A673 (cell line): ENCODE measurements around the gene MCRIP1. TPM values are rescaled to one million over a fixed set of nuclear protein-coding genes. Genes with fewer than 3 reads are reported as not detected.

Source experiments
- BruUV-seq: library from RNA; stranded (reverse); fragments of 400-500 nt; replicated peaks from 2 replicates; lab custom pipeline; 2021; lab: Mats Ljungman, UMichigan
- CTCF ChIA-PET: fragments of 300-600 bp; sonication (Branson Sonifier 250); formaldehyde crosslinking; loops from one replicate; lab custom pipeline; 2022; ENCODE audit warnings: antibody characterized with exemption; lab: Charles Lee
- POLR2A ChIA-PET: fragments of 300-600 bp; sonication (Branson Sonifier 250); formaldehyde crosslinking; loops from one replicate; lab custom pipeline; 2022; ENCODE audit warnings: antibody characterized with exemption; ENCODE audit not compliant: low non-redundant PET; lab: Charles Lee
- DNase-seq: peaks from one replicate; pipeline ENCODE4 v3.0.0-alpha.2; 2015; ENCODE audit warnings: low spot score
- H3K27ac ChIP-seq: fragments of 200-600 bp; sonication (generic); 2 replicates; pipeline ENCODE4 v1.5.1; 2016; ENCODE audit warnings: mixed run types, low read depth, mild to moderate bottlenecking, mixed read lengths, antibody characterized with exemption, low read length; ENCODE audit not compliant: poor library complexity, severe bottlenecking
- H3K27me3 ChIP-seq: fragments of 200-600 bp; sonication (generic); replicated peaks from 2 replicates; pipeline ENCODE4 v1.6.1; 2017; ENCODE audit warnings: mixed run types, low read depth, mild to moderate bottlenecking, mixed read lengths, antibody characterized with exemption, low read length; ENCODE audit not compliant: insufficient read depth, poor library complexity
- H3K36me3 ChIP-seq: fragments of 200-600 bp; sonication (generic); 2 replicates; pipeline ENCODE4 v1.6.1; 2016; ENCODE audit warnings: mixed run types, mild to moderate bottlenecking, mixed read lengths, antibody characterized with exemption, low read length; ENCODE audit not compliant: insufficient read depth, poor library complexity, severe bottlenecking
- H3K4me1 ChIP-seq: fragments of 200-600 bp; sonication (generic); 2 replicates; pipeline ENCODE4 v1.6.1; 2017; ENCODE audit warnings: mixed run types, mild to moderate bottlenecking, mixed read lengths, antibody characterized with exemption, low read length; ENCODE audit not compliant: insufficient read depth, poor library complexity, severe bottlenecking
- H3K4me3 ChIP-seq: fragments of 200-600 bp; sonication (generic); 2 replicates; pipeline ENCODE4 v1.5.1; 2016; ENCODE audit warnings: low read depth, mixed run types, mild to moderate bottlenecking, mixed read lengths, low read length; ENCODE audit not compliant: poor library complexity, severe bottlenecking
- H3K9me3 ChIP-seq: fragments of 200-600 bp; sonication (generic); 2 replicates; pipeline ENCODE4 v1.6.1; 2016; ENCODE audit warnings: mixed run types, low read depth, mild to moderate bottlenecking, mixed read lengths, antibody characterized with exemption, low read length; ENCODE audit not compliant: poor library complexity, severe bottlenecking
- CTCF ChIP-seq: fragments of 300-800, 200-600 bp; sonication (generic); conservative IDR thresholded peaks from 2 replicates; pipeline ENCODE4 v1.5.1; 2017; ENCODE audit warnings: low read depth, mild to moderate bottlenecking, antibody characterized with exemption, low read length, moderate library complexity, mixed read lengths
- EZH2 ChIP-seq: fragments of 200-600 bp; sonication (generic); IDR thresholded peaks from 2 replicates; pipeline ENCODE4 v1.6.1; 2017; ENCODE audit warnings: borderline replicate concordance, low read depth, mild to moderate bottlenecking, mixed read lengths, antibody characterized with exemption, low read length; ENCODE audit not compliant: poor library complexity, severe bottlenecking
- intact Hi-C: fragments of 100-400 bp; cut with micrococcal nuclease; formaldehyde crosslinking; loops from one replicate; pipeline ENCODE4 v1.10.0; 2022; ENCODE audit not compliant: unreplicated experiment
- total RNA-seq: library from RNA; stranded (reverse); gene quantifications from 2 replicates; pipeline ENCODE4 v1.2.3, GENCODE V29; 2021

The MCRIP1 gene
- total RNA-seq, 1 experiment from 2014 or later: 126 TPM

GRCh38 chr17:81817758-81818147 is 15.3 kb downstream of the MCRIP1 start:
- ChIA-PET CTCF (no interaction called here), POLR2A (no interaction called here)
- BruUV-seq: no TSS peak
- Histone ChIP-seq H3K36me3 (peaks cover 3% of the 10 kb centered on the region), H3K27me3 (no peaks in the 10 kb centered on the region), H3K4me3 (no peak overlapping the region), H3K27ac (no peak overlapping the region), H3K9me3 (no peaks in the 10 kb centered on the region), H3K4me1 (peaks cover 11% of the 10 kb centered on the region)
- intact Hi-C loops: no loop called here
- TF ChIP-seq EZH2 (no peak), CTCF (no peak)
- DNase-seq: no peak

GRCh38 chr17:81815646-81815986 is 17.5 kb downstream of the MCRIP1 start:
- DNase-seq: no peak
- intact Hi-C loops: no loop called here
- no TSS peak for BruUV-seq
- Histone ChIP-seq H3K4me1 (no peaks in the 10 kb centered on the region), H3K9me3 (no peaks in the 10 kb centered on the region), H3K27me3 (peaks cover 3% of the 10 kb centered on the region), H3K27ac (no peak overlapping the region), H3K4me3 (no peak overlapping the region), H3K36me3 (no peaks in the 10 kb centered on the region)
- ChIA-PET CTCF (no interaction called here), POLR2A (interaction anchor here (0.5 to 0.6 kb wide), 2 partner anchors 360 to 455 kb away, joined by 3 to 4 read pairs; no protein-coding TSS in a partner anchor)
- TF ChIP-seq EZH2 (no peak), CTCF (no peak)

GRCh38 chr17:81814748-81815645 is 18.1 kb downstream of the MCRIP1 start:
- no peak for DNase-seq
- Histone ChIP-seq H3K4me1 (no peaks in the 10 kb centered on the region), H3K4me3 (no peak overlapping the region), H3K36me3 (no peaks in the 10 kb centered on the region), H3K27ac (no peak overlapping the region), H3K9me3 (no peaks in the 10 kb centered on the region), H3K27me3 (peaks cover 3% of the 10 kb centered on the region)
- ChIA-PET CTCF (no interaction called here), POLR2A (interaction anchor here (0.5 to 0.6 kb wide), 2 partner anchors 359 to 456 kb away, joined by 3 to 4 read pairs; no protein-coding TSS in a partner anchor)
- no TSS peak for BruUV-seq
- TF ChIP-seq CTCF (no peak), EZH2 (no peak)
- intact Hi-C loops: no loop called here
